ENCODE data around the gene RABGAP1. TPM values are rescaled to one million over a fixed set of nuclear protein-coding genes. Genes with fewer than 3 reads are reported as not detected.

RABGAP1 gene
- total and polyA plus RNA-seq, 3 donors from 2014 or later, result 53.0 to 113 (median 94.0) TPM

GRCh38 chr9:123128591-123128990 is 187.8 kb downstream of the RABGAP1 start:
- H3K27me3 ChIP-seq, result no peaks in the 10 kb centered on the region
- peaks cover 2% of the 10 kb centered on the region for H3K4me1 ChIP-seq
- no peaks in the 10 kb centered on the region for H3K9me3 ChIP-seq
- 94 to 95% methylated on average over 4 of the region's 4 CpGs for WGBS, 2 donors
- no peak overlapping the region for H3K4me3 ChIP-seq
- DNase-seq, result no peak
- intact Hi-C loops (cut with DNase I; ENCODE audit: low total_unique reads), result no loop called here
- H3K36me3 ChIP-seq (ENCODE audit: low read depth, missing control alignments), result no peaks in the 10 kb centered on the region
- TF ChIP-seq POLR2A (IDR thresholded peaks at IDR 0.05), result no peak
- TF ChIP-seq, protein P1, sequence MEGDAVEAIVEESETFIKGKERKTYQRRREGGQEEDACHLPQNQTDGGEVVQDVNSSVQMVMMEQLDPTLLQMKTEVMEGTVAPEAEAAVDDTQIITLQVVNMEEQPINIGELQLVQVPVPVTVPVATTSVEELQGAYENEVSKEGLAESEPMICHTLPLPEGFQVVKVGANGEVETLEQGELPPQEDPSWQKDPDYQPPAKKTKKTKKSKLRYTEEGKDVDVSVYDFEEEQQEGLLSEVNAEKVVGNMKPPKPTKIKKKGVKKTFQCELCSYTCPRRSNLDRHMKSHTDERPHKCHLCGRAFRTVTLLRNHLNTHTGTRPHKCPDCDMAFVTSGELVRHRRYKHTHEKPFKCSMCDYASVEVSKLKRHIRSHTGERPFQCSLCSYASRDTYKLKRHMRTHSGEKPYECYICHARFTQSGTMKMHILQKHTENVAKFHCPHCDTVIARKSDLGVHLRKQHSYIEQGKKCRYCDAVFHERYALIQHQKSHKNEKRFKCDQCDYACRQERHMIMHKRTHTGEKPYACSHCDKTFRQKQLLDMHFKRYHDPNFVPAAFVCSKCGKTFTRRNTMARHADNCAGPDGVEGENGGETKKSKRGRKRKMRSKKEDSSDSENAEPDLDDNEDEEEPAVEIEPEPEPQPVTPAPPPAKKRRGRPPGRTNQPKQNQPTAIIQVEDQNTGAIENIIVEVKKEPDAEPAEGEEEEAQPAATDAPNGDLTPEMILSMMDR (IDR thresholded peaks at IDR 0.05), result no peak
- H3K27ac ChIP-seq, result no peak overlapping the region

GRCh38 chr9:123129423-123129822 is 188.6 kb downstream of the RABGAP1 start:
- Histone ChIP-seq H3K4me3 (no peak overlapping the region), H3K9me3 (no peaks in the 10 kb centered on the region), H3K27ac (no peak overlapping the region), H3K36me3 (ENCODE audit: low read depth, missing control alignments) (no peaks in the 10 kb centered on the region), H3K4me1 (peaks cover 4% of the 10 kb centered on the region), H3K27me3 (no peaks in the 10 kb centered on the region)
- TF ChIP-seq, protein P1 (IDR thresholded peaks at IDR 0.05), result no peak
- no peak for TF ChIP-seq POLR2A (IDR thresholded peaks at IDR 0.05)
- 94 to 100% methylated on average over 1 of the region's 1 CpG for WGBS, 2 donors
- no peak for DNase-seq
- intact Hi-C loops (cut with DNase I; ENCODE audit: low total_unique reads), result no loop called here

GRCh38 chr9:123131258-123131657 is 190.4 kb downstream of the RABGAP1 start:
- H3K4me3 ChIP-seq, result no peak overlapping the region
- no peak overlapping the region for H3K27ac ChIP-seq
- no peaks in the 10 kb centered on the region for H3K9me3 ChIP-seq
- H3K36me3 ChIP-seq (ENCODE audit: low read depth, missing control alignments), result no peaks in the 10 kb centered on the region
- peaks cover 4% of the 10 kb centered on the region for H3K4me1 ChIP-seq
- DNase-seq, result no peak
- no peaks in the 10 kb centered on the region for H3K27me3 ChIP-seq
- intact Hi-C loops (cut with DNase I; ENCODE audit: low total_unique reads), result no loop called here
- no peak for TF ChIP-seq POLR2A (IDR thresholded peaks at IDR 0.05)
- TF ChIP-seq, protein P1 (IDR thresholded peaks at IDR 0.05), result no peak
- 86 to 100% methylated on average over 1 of the region's 1 CpG for WGBS, 2 donors

- H3K36me3 ChIP-seq (ENCODE audit: low read depth, missing control alignments), result no peaks in the 10 kb centered on the region
- no peak for DNase-seq
- H3K27ac ChIP-seq, result no peak overlapping the region
- no peak for TF ChIP-seq POLR2A (IDR thresholded peaks at IDR 0.05)
- TF ChIP-seq, protein P1 (IDR thresholded peaks at IDR 0.05), result no peak
- intact Hi-C loops (cut with DNase I; ENCODE audit: low total_unique reads), result no loop called here
- H3K9me3 ChIP-seq, result no peaks in the 10 kb centered on the region
- no peaks in the 10 kb centered on the region for H3K27me3 ChIP-seq
- no peak overlapping the region for H3K4me3 ChIP-seq
- peaks cover 4% of the 10 kb centered on the region for H3K4me1 ChIP-seq
These were observed 191.2 kb downstream of the RABGAP1 start for GRCh38 chr9:123131993-123132392.

GRCh38 chr9:123132696-123133095 is 191.9 kb downstream of the RABGAP1 start:
- DNase-seq, result no peak
- H3K9me3 ChIP-seq, result no peaks in the 10 kb centered on the region
- H3K36me3 ChIP-seq (ENCODE audit: low read depth, missing control alignments), result no peaks in the 10 kb centered on the region
- peaks cover 4% of the 10 kb centered on the region for H3K4me1 ChIP-seq
- H3K27me3 ChIP-seq, result no peaks in the 10 kb centered on the region
- intact Hi-C loops (cut with DNase I; ENCODE audit: low total_unique reads), result no loop called here
- WGBS, 2 donors, result 94 to 97% methylated on average over 6 of the region's 6 CpGs
- no peak overlapping the region for H3K27ac ChIP-seq
- no peak overlapping the region for H3K4me3 ChIP-seq
- TF ChIP-seq, protein P1 (IDR thresholded peaks at IDR 0.05), result no peak
- TF ChIP-seq POLR2A (IDR thresholded peaks at IDR 0.05), result no peak

All from testis (tissue), 3 donors.